Body of pancreas (tissue), 4 donors: ENCODE results near the gene SKIL. TPM values are rescaled to one million over a fixed set of nuclear protein-coding genes. Genes with fewer than 3 reads are reported as not detected.
A peak's percentile ranks its signal among the peaks of the same experiment; 100 is the strongest.

Experiments used
- ATAC-seq: fragments of 150-250 bp; one replicate; pipeline ENCODE4 v1.9.1; 2016
- DNase-seq, 4 donors: peaks; one replicate each; pipeline ENCODE4 v3.0.0-alpha.2; 2019
- H3K27ac ChIP-seq, 4 donors: fragments of 200-600 bp; sonication (generic); 1 replicate in 3 of 4; 2 replicates in 1 of 4; pipeline versions ENCODE4 v1.5.1 to v1.6.1; 2016 to 2019; ENCODE audit warnings: mild to moderate bottlenecking in 1 of 4, mixed read lengths in 1 of 4, moderate library complexity in 1 of 4
- H3K27me3 ChIP-seq, 2 donors: fragments of 200-600 bp; sonication (generic); one replicate each; pipeline ENCODE4 v1.6.0; 2016; ENCODE audit warnings: mild to moderate bottlenecking in 1 of 2
- H3K36me3 ChIP-seq, 2 donors: fragments of 200-600 bp; sonication (generic); replicated peaks in 1 of 2; 2 replicates each; pipeline ENCODE4 v1.5.1; 2016; ENCODE audit warnings: low read depth in 2 of 2; ENCODE audit not compliant: insufficient read depth in 1 of 2
- H3K4me1 ChIP-seq: fragments of 200-600 bp; sonication (generic); one replicate; pipeline ENCODE4 v1.6.0; 2016
- H3K4me3 ChIP-seq, 2 donors: fragments of 200-600 bp; sonication (generic); 1 replicate in 1 of 2; 2 replicates in 1 of 2; pipeline ENCODE4 v1.5.1; 2016 to 2019
- H3K9me3 ChIP-seq, 3 donors: fragments of 200-600 bp; sonication (generic); 1 replicate in 2 of 3; 2 replicates in 1 of 3; pipeline ENCODE4 v1.5.1; 2016
- CTCF ChIP-seq, 7 experiments: fragments of 450-650 bp in 4 of 7; fragments of 200-600 bp in 3 of 7; sonication (generic) in 3 of 7; IDR thresholded peaks; one replicate each; pipeline ENCODE4 v1.5.1; 2016 to 2019; ENCODE audit warnings: antibody characterized with exemption in 7 of 7
- POLR2A ChIP-seq, 3 donors: fragments of 450-650 bp; IDR thresholded peaks; one replicate each; pipeline ENCODE4 v1.6.1; 2016; ENCODE audit warnings: antibody characterized with exemption in 3 of 3, mild to moderate bottlenecking in 2 of 3
- WGBS, 2 donors: methylation state at CpG; one replicate each; pipeline ENCODE4 v1.1.5; 2017; 5-methylcytosine and 5-hydroxymethylcytosine counted together
- intact Hi-C: fragments of 100-400 bp; cut with DNase I; formaldehyde crosslinking; loops from one replicate; pipeline ENCODE4 v1.15.1; 2023
- total RNA-seq, 2 donors: library from RNA; depleted of rRNA; stranded (reverse); fragments of >200 nt; gene quantifications; one replicate each; pipeline ENCODE4 v1.1.0, GENCODE V29; 2016

Gene SKIL
- total RNA-seq, result 10 to 100 TPM; 17.5 to 22.6 TPM

GRCh38 chr3:170357176-170358041, at the start of gene SKIL:
Gene SKIL (plus strand): TSS chr3:170357715. CDS start chr3:170360332, 2,617 bp downstream.
- 0 to 1% methylated on average over 13 to 82 of the region's 124 CpGs for WGBS, 2 donors
- peak within 1 kb of the TSS; percentile 85 to 89 for H3K4me3 ChIP-seq
- peak; percentile 98 to 99 (median 98) for DNase-seq
- TF ChIP-seq POLR2A (IDR thresholded peaks at IDR 0.05) (peak; percentile 77 to 97 (median 83)), CTCF (IDR thresholded peaks at IDR 0.05) (peak in 6 of 7 experiments; percentile 5 to 67 (median 34))
- H3K4me1 ChIP-seq, result peaks cover 51% of the 10 kb centered on the region
- H3K27ac ChIP-seq, result peak within 1 kb of the TSS; percentile 94 to 100 (median 98)
- H3K36me3 ChIP-seq, result no peaks in the 10 kb centered on the region
- intact Hi-C loops, result no loop called here
- no peaks in the 10 kb centered on the region for H3K9me3 ChIP-seq
- H3K27me3 ChIP-seq, result no peaks in the 10 kb centered on the region
- ATAC-seq, result peak; percentile 83

DNA sequence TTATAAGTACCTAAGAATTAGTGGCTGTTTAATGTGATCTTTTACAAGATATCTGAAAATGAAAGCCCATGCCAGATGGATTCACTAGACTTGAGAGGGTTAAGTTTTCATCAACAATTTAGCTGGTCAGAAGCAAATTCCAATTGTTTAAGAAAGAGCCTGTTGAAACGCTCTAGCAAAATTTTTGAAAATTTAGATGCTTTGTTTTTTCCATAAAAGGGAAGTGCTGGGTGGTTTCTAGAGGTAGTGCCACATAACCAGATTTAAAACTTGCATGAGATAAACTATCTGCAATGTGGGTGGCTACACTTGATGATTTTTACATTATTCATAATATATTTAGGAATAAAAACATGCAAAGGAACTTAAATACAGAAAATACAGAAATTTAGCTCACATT, 48.5 kb upstream of the SKIL start:
- Histone ChIP-seq H3K4me1 (peaks cover 25% of the 10 kb centered on the region), H3K27me3 (no peaks in the 10 kb centered on the region), H3K36me3 (no peaks in the 10 kb centered on the region), H3K9me3 (no peaks in the 10 kb centered on the region), H3K4me3 (no peak overlapping the region), H3K27ac (no peak overlapping the region)
- WGBS, 2 donors, result 65 to 68% methylated on average over 1 of the region's 1 CpG
- no peak for TF ChIP-seq CTCF (IDR thresholded peaks at IDR 0.05)
- no peak for TF ChIP-seq POLR2A (IDR thresholded peaks at IDR 0.05)
- ATAC-seq (no peak), DNase-seq (no peak)
- intact Hi-C loops, result no loop called here

DNA sequence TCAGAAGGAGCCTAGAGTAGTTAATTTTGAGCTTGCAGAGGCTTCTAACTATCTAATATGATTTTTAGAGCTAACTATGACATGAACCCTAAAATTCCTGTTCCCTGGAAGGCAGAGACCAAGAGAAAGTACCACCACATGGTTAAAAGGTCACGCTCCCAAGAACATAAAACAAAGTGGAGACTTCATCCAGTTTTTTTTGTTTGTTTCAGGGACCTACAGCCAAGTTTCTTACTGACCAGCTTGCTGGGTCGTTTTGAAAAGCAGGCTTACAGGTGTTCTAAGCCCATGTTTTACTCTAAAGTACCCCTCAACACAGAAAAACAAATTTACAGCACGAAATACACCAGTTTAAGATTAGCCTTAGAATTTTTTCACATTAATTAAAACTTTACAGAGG, 39.6 kb upstream of the SKIL start:
- 53 to 70% methylated on average over 3 of the region's 3 CpGs for WGBS, 2 donors
- no peak for DNase-seq
- no peak for TF ChIP-seq CTCF (IDR thresholded peaks at IDR 0.05)
- TF ChIP-seq POLR2A (IDR thresholded peaks at IDR 0.05), result no peak
- Histone ChIP-seq H3K27ac (no peak overlapping the region), H3K4me1 (no peaks in the 10 kb centered on the region), H3K27me3 (no peaks in the 10 kb centered on the region), H3K4me3 (no peak overlapping the region), H3K36me3 (no peaks in the 10 kb centered on the region), H3K9me3 (no peaks in the 10 kb centered on the region)
- no peak for ATAC-seq
- intact Hi-C loops, result loop anchor here (10.0 kb wide), 2 partner anchors 47 to 87 kb away; no protein-coding TSS in a partner anchor

- Histone ChIP-seq H3K4me3 (no peak overlapping the region), H3K9me3 (no peaks in the 10 kb centered on the region), H3K27me3 (no peaks in the 10 kb centered on the region), H3K4me1 (no peaks in the 10 kb centered on the region), H3K27ac (no peak overlapping the region), H3K36me3 (no peaks in the 10 kb centered on the region)
- TF ChIP-seq CTCF (IDR thresholded peaks at IDR 0.05) (no peak), POLR2A (IDR thresholded peaks at IDR 0.05) (no peak)
- intact Hi-C loops, result no loop called here
- DNase-seq, result no peak
- no peak for ATAC-seq
- WGBS, 2 donors, result 64 to 77% methylated on average over 7 of the region's 7 CpGs
Measured at GRCh38 chr3:170320461-170321121, 36.9 kb upstream of the SKIL start.
